ENCODE data around the gene SCCPDH. TPM values are rescaled to one million over a fixed set of nuclear protein-coding genes. Genes with fewer than 3 reads are reported as not detected.

SCCPDH gene
- total RNA-seq = 10 to 100 TPM; 21.5 to 22.5 TPM

GRCh38 chr1:246724016-246724730 lies at the start of gene SCCPDH:
TSS of gene SCCPDH (plus strand) at chr1:246724409. CDS start at chr1:246724423, 14 bp downstream.
- CTCF ChIA-PET = interaction anchor here (0.7 to 1.5 kb wide), 5 partner anchors 201 to 1571 kb away, joined by 3 to 5 read pairs (median 4); no protein-coding TSS in a partner anchor

GRCh38 chr1:246677842-246678241 lies 46.4 kb upstream of the SCCPDH start:
- no peak overlapping the region for H3K27ac Mint-ChIP-seq
- DNase-seq = no peak
- intact Hi-C loops (cut with micrococcal nuclease) = no loop called here

More at GRCh38 chr1:246724016-246724730, at the start of gene SCCPDH:
- intact Hi-C loops (cut with micrococcal nuclease) = loop anchor here (2.0 to 5.0 kb wide), 2 partner anchors 25 to 37 kb away; no protein-coding TSS in a partner anchor
- H3K27ac Mint-ChIP-seq = peak within 1 kb of the TSS; percentile 66
- POLR2A ChIA-PET = interaction anchor here (1.0 to 1.5 kb wide), 3 partner anchors 19 to 217 kb away, joined by 3 to 4 read pairs (median 3); partner anchors contain the start of gene SMYD3
- peaks cover 5% of the 10 kb centered on the region for H3K27me3 Mint-ChIP-seq
- H3K4me3 Mint-ChIP-seq = peak within 1 kb of the TSS; percentile 82
- peaks cover 7% of the 10 kb centered on the region for H3K4me1 Mint-ChIP-seq (ENCODE audit: low read depth)
- peaks cover 27% of the 10 kb centered on the region for H3K9me3 Mint-ChIP-seq
- H3K36me3 Mint-ChIP-seq = peaks cover 26% of the 10 kb centered on the region
- DNase-seq = peak; percentile 76

GRCh38 chr1:246678816-246679793 lies 45.1 kb upstream of the SCCPDH start:
- Mint-ChIP-seq H3K27ac (no peak overlapping the region), H3K4me3 (no peak overlapping the region), H3K36me3 (no peaks in the 10 kb centered on the region), H3K4me1 (ENCODE audit: low read depth) (no peaks in the 10 kb centered on the region), H3K9me3 (no peaks in the 10 kb centered on the region), H3K27me3 (no peaks in the 10 kb centered on the region)
- no peak for DNase-seq
- ChIA-PET POLR2A (no interaction called here), CTCF (no interaction called here)
- intact Hi-C loops (cut with micrococcal nuclease) = no loop called here

More at GRCh38 chr1:246677842-246678241, 46.4 kb upstream of the SCCPDH start:
- no peaks in the 10 kb centered on the region for H3K36me3 Mint-ChIP-seq
- POLR2A ChIA-PET = no interaction called here
- H3K27me3 Mint-ChIP-seq = no peaks in the 10 kb centered on the region
- H3K9me3 Mint-ChIP-seq = no peaks in the 10 kb centered on the region
- no peak overlapping the region for H3K4me3 Mint-ChIP-seq
- H3K4me1 Mint-ChIP-seq (ENCODE audit: low read depth) = no peaks in the 10 kb centered on the region
- CTCF ChIA-PET = no interaction called here

GRCh38 chr1:246679794-246680177 lies 44.4 kb upstream of the SCCPDH start:
- Mint-ChIP-seq H3K27me3 (no peaks in the 10 kb centered on the region), H3K4me3 (no peak overlapping the region), H3K4me1 (ENCODE audit: low read depth) (no peaks in the 10 kb centered on the region), H3K27ac (no peak overlapping the region), H3K36me3 (no peaks in the 10 kb centered on the region), H3K9me3 (no peaks in the 10 kb centered on the region)
- intact Hi-C loops (cut with micrococcal nuclease) = no loop called here
- POLR2A ChIA-PET = no interaction called here
- CTCF ChIA-PET = interaction anchor here (1.1 kb wide), 1 partner anchor 9 kb away, joined by 7 read pairs; no protein-coding TSS in a partner anchor
- no peak for DNase-seq

GRCh38 chr1:246680190-246680589 lies 44.0 kb upstream of the SCCPDH start:
- ChIA-PET POLR2A (no interaction called here), CTCF (interaction anchor here (1.1 kb wide), 1 partner anchor 9 kb away, joined by 7 read pairs; no protein-coding TSS in a partner anchor)
- H3K9me3 Mint-ChIP-seq = no peaks in the 10 kb centered on the region
- H3K4me3 Mint-ChIP-seq = no peak overlapping the region
- intact Hi-C loops (cut with micrococcal nuclease) = no loop called here
- DNase-seq = no peak
- no peak overlapping the region for H3K27ac Mint-ChIP-seq
- H3K4me1 Mint-ChIP-seq (ENCODE audit: low read depth) = no peaks in the 10 kb centered on the region
- H3K27me3 Mint-ChIP-seq = no peaks in the 10 kb centered on the region
- no peaks in the 10 kb centered on the region for H3K36me3 Mint-ChIP-seq

- intact Hi-C loops (cut with micrococcal nuclease) = no loop called here
- Mint-ChIP-seq H3K4me3 (no peak overlapping the region), H3K27ac (no peak overlapping the region), H3K36me3 (no peaks in the 10 kb centered on the region), H3K9me3 (no peaks in the 10 kb centered on the region), H3K27me3 (no peaks in the 10 kb centered on the region), H3K4me1 (ENCODE audit: low read depth) (no peaks in the 10 kb centered on the region)
- ChIA-PET POLR2A (no interaction called here), CTCF (interaction anchor here (1.1 kb wide), 1 partner anchor 8 kb away, joined by 7 read pairs; no protein-coding TSS in a partner anchor)
- DNase-seq = no peak
Observed at GRCh38 chr1:246680696-246681130, 43.5 kb upstream of the SCCPDH start.

GRCh38 chr1:246681900-246682895 lies 42.0 kb upstream of the SCCPDH start:
- no peak for DNase-seq
- Mint-ChIP-seq H3K4me1 (ENCODE audit: low read depth) (no peaks in the 10 kb centered on the region), H3K27ac (no peak overlapping the region), H3K27me3 (no peaks in the 10 kb centered on the region), H3K36me3 (no peaks in the 10 kb centered on the region), H3K9me3 (no peaks in the 10 kb centered on the region), H3K4me3 (no peak overlapping the region)
- ChIA-PET CTCF (no interaction called here), POLR2A (no interaction called here)
- intact Hi-C loops (cut with micrococcal nuclease) = no loop called here

GRCh38 chr1:246683521-246683920 lies 40.7 kb upstream of the SCCPDH start:
- Mint-ChIP-seq H3K4me1 (ENCODE audit: low read depth) (no peaks in the 10 kb centered on the region), H3K27ac (no peak overlapping the region), H3K36me3 (no peaks in the 10 kb centered on the region), H3K9me3 (no peaks in the 10 kb centered on the region), H3K27me3 (no peaks in the 10 kb centered on the region), H3K4me3 (no peak overlapping the region)
- intact Hi-C loops (cut with micrococcal nuclease) = no loop called here
- CTCF ChIA-PET = no interaction called here
- POLR2A ChIA-PET = no interaction called here
- DNase-seq = no peak

GRCh38 chr1:246687002-246687401 lies 37.2 kb upstream of the SCCPDH start:
- ChIA-PET CTCF (no interaction called here), POLR2A (no interaction called here)
- H3K36me3 Mint-ChIP-seq = no peaks in the 10 kb centered on the region
- H3K4me1 Mint-ChIP-seq (ENCODE audit: low read depth) = no peaks in the 10 kb centered on the region
- DNase-seq = no peak
- no peak overlapping the region for H3K4me3 Mint-ChIP-seq
- no peak overlapping the region for H3K27ac Mint-ChIP-seq
- H3K27me3 Mint-ChIP-seq = no peaks in the 10 kb centered on the region
- H3K9me3 Mint-ChIP-seq = no peaks in the 10 kb centered on the region
- intact Hi-C loops (cut with micrococcal nuclease) = loop anchor here (5.0 kb wide), 1 partner anchor 35 kb away; the partner anchor contains the start of gene SCCPDH

GRCh38 chr1:246689409-246690008 lies 34.7 kb upstream of the SCCPDH start:
- H3K36me3 Mint-ChIP-seq = no peaks in the 10 kb centered on the region
- no peak overlapping the region for H3K4me3 Mint-ChIP-seq
- peaks cover 14% of the 10 kb centered on the region for H3K9me3 Mint-ChIP-seq
- peak; percentile 56 for DNase-seq
- no peaks in the 10 kb centered on the region for H3K4me1 Mint-ChIP-seq (ENCODE audit: low read depth)
- H3K27ac Mint-ChIP-seq = no peak overlapping the region
- ChIA-PET CTCF (interaction anchor here (0.6 to 1.6 kb wide), 20 partner anchors 9 to 1537 kb away, joined by 3 to 7 read pairs (median 3); no protein-coding TSS in a partner anchor), POLR2A (no interaction called here)
- intact Hi-C loops (cut with micrococcal nuclease) = loop anchor here (2.0 to 5.0 kb wide), 3 partner anchors 33 to 281 kb away; partner anchors contain the start of gene SCCPDH
- H3K27me3 Mint-ChIP-seq = no peaks in the 10 kb centered on the region

- no peaks in the 10 kb centered on the region for H3K4me1 Mint-ChIP-seq (ENCODE audit: low read depth)
- ChIA-PET CTCF (interaction anchor here (1.0 to 1.6 kb wide), 10 partner anchors 10 to 207 kb away, joined by 3 to 7 read pairs (median 4); no protein-coding TSS in a partner anchor), POLR2A (no interaction called here)
- no peaks in the 10 kb centered on the region for H3K27me3 Mint-ChIP-seq
- H3K36me3 Mint-ChIP-seq = no peaks in the 10 kb centered on the region
- no peak for DNase-seq
- intact Hi-C loops (cut with micrococcal nuclease) = no loop called here
- H3K9me3 Mint-ChIP-seq = peaks cover 19% of the 10 kb centered on the region
- H3K4me3 Mint-ChIP-seq = no peak overlapping the region
- H3K27ac Mint-ChIP-seq = no peak overlapping the region
Observed at GRCh38 chr1:246690100-246690499, 34.1 kb upstream of the SCCPDH start.

Measured in activated CD4-positive, alpha-beta memory T cell treated with anti-CD3 and anti-CD28 coated beads for 36 hours (primary cell).